Measurements from ENCODE around the gene MATCAP1.
A peak's percentile ranks its signal among the peaks of the same experiment; 100 is the strongest.

MATCAP1 gene

GRCh38 chr16:67170949-67171649 is 12.7 kb downstream of the MATCAP1 start:
- DNase-seq, result no peak

- no peak for DNase-seq
These were observed 13.4 kb downstream of the MATCAP1 start, which contains the start of gene NOL3 for GRCh38 chr16:67170168-67170948. Gene NOL3, plus strand, starts transcription at chr16:67170538.

GRCh38 chr16:67169642-67170167 is 14.1 kb downstream of the MATCAP1 start:
- no peak for DNase-seq

GRCh38 chr16:67169011-67169451 is 14.7 kb downstream of the MATCAP1 start:
- DNase-seq, result no peak

- no peak for DNase-seq
These were observed 16.2 kb downstream of the MATCAP1 start for GRCh38 chr16:67167588-67167987.

GRCh38 chr16:67166598-67167168 is 17.1 kb downstream of the MATCAP1 start:
- no peak for DNase-seq

- DNase-seq, result no peak
These were observed 17.6 kb downstream of the MATCAP1 start for GRCh38 chr16:67166110-67166547.

- DNase-seq, result no peak
These were observed 18.4 kb downstream of the MATCAP1 start for GRCh38 chr16:67165121-67166078.

- DNase-seq, result no peak
These were observed 19.1 kb downstream of the MATCAP1 start, which contains the start of gene HSF4 for GRCh38 chr16:67164599-67165061. Gene HSF4, plus strand, starts transcription at chr16:67164745. Its CDS starts 67 bp downstream, at chr16:67164812.

GRCh38 chr16:67163999-67164558 is 19.7 kb downstream of the MATCAP1 start:
- DNase-seq, result no peak

GRCh38 chr16:67163164-67163998 is 20.4 kb downstream of the MATCAP1 start:
- DNase-seq, result peak; percentile 44

GRCh38 chr16:67162506-67163163 is 21.1 kb downstream of the MATCAP1 start:
- no peak for DNase-seq

- no peak for DNase-seq
These were observed 22.1 kb downstream of the MATCAP1 start for GRCh38 chr16:67161595-67162058.

GRCh38 chr16:67158637-67159600 is 24.8 kb downstream of the MATCAP1 start:
- peak; percentile 87 for DNase-seq

- DNase-seq, result peak; percentile 76
These were observed 25.7 kb downstream of the MATCAP1 start for GRCh38 chr16:67157892-67158635.

GRCh38 chr16:67157106-67157748 is 26.5 kb downstream of the MATCAP1 start:
- DNase-seq, result no peak

GRCh38 chr16:67156143-67156844 is 27.5 kb downstream of the MATCAP1 start:
- DNase-seq, result no peak
